Limb (tissue), 2 donors: Measurements from ENCODE around the gene APEX1.

Experiments used
- DNase-seq, 2 donors: peaks; one replicate each; pipeline ENCODE4 v3.0.0-alpha.2; 2016; ENCODE audit errors: extremely low spot score in 2 of 2

The APEX1 gene

DNA sequence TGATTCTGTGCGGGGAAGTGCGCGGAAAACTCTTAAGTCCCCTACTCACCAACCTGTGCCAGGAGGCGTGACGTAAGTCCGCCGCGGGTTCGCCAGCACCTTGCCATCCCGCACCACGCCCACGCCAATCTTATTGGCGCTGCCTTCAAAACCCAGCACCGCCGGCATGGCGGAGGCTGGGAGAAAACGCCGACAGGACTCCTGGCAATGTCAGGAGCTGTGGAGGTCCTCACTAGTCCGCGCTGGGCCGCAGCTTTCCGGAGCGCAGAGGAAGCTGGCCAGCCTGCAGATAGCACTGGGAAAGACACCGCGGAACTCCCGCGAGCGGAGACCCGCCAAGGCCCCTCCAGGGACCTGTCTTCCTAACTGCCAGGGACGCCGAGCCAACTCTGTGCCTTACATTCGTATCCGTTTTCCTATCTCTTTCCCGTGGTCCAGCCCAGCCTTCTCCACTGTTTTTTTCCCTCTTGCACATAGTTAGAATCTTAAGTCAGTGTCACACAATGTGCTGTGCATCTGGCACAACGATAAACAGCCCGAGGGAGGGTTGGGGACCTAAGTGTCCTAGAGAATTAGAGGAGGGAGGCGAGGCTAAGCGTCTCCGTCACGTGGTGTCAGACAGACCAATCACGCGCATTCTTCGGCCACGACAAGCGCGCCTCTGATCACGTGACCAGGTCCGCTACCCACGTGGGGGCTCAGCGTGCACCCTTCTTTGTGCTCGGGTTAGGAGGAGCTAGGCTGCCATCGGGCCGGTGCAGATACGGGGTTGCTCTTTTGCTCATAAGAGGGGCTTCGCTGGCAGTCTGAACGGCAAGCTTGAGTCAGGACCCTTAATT lies at the start of gene APEX1, which contains the start of gene OSGEP:
APEX1 (plus strand) TSS at position 711 of the 839 bp plus-strand sequence. CDS start 420 bp downstream, outside the sequence.
OSGEP (minus strand) TSS at position 297 of the 839 bp plus-strand sequence; CDS start at position 168, 129 bp downstream.
- peak; percentile 96 to 99 for DNase-seq

DNA sequence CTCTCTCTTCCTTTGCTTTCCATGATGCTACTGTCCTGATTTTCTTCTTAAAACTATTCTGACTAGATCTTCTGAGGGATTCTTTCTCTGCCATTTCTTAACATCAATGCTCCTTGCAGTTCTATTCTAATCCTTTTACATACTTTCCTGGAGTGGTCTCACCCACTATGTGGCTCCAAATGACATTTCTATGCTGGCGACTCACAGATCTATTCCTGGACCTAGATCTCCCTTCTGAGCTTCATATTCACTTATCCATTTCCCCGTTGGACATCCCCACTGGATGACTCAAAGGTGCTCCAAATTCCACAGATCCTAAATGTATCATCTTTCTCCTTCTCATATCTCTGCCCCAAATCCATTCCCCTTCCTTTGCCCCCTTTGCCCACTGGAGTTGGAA lies 45.8 kb upstream of the APEX1 start:
- no peak for DNase-seq

DNA sequence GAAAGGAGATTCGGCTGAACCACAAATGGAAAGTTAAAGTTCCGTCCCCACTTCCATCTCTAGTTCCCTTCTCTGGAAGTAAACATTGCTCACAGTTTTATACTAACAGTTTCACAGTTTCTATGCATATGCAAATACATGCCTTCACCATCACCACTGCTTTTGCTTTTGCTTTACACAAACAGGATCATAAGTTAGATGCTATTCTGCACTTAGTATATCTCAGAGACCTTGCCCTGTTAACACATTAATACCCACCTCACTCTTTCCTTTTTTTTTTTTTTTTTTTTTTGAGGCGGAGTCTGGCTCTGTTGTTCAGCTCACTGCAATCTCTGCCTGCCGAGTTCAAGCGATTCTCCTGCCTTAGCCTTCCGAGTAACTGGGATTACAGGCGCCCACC lies 42.6 kb upstream of the APEX1 start:
- DNase-seq, result no peak

DNA sequence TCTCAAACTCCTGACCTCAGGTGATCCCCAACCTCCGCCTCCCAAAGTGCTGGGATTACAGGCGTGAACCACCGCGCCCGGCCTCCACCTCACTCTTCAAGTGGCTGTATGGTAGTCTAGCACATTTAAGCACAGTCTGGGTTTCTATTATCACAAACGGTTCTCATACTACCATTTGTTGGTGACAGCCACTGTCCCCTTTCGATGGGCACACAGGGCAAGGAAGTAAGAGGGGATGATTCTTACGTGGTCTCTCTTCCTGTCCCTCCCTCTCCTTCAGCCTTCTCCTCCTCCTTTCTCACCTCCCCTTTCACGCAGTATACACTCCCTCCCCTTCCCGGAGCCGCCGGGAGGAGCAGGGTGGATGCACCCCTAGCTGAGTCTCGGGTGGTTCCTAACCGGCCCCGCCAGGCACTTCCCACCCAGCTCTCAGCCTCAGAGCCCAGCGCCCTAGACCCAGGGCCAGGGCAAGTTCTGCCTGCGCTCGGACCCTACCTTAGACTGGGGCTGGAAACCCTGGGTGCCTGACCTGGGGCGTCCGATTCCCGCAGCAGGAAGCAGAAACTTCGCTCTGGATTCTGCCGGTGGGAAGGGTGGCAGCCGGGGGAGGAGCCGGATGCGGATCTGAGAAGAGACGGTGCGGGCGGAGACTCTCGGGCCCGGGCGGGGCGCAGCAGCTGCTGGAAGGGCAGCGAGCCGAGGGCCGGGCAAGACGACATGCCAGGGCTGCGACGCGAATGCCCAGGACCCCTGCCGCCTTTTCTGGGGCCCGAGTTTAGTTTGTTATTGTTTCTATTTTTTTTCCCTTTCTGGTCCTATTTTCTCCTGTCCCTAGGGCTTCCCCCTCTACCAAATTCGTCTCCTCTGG lies 41.9 kb upstream of the APEX1 start, which contains the start of gene TEP1:
TEP1 (minus strand) TSS at position 626 of the 868 bp plus-strand sequence. CDS start 5,062 bp downstream, outside the sequence.
- peak; percentile 82 to 87 for DNase-seq

DNA sequence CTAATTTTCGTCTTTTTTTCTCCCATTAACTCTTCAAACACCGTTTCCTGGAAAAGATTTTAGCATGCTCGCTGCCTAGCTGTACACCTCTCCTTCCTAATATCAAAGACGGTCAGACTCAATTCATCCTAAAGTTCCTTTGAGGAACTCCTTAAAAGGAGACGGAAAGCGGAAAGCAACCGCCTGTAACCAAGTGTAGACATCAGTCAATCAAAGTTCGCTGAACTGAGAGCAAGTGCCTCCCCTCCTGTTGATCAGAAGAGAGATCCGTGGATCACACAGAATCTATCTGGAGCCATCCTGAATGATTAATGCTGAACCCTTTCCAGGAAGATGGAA lies 41.3 kb upstream of the APEX1 start:
- peak in 1 of 2 donors; percentile 18 for DNase-seq

DNA sequence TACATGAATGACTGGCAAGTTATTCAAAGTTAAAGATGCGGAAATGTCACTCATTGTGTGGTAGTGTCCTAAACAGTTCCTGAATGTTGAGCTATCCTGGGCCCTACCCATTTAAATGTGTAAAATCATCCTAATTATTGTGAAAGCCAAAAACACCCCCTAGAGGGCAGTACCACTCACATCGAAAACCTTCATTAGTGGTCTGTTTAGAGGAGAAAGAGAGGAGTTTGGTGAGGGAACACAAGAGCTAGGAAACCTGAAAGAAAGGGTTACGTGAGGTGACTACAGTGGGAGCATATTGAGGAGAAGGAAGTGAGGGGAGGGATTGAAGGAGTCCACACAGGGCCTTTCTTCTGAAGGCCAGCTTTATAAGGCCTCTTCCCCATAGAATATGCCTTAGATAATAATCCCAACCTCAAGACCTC lies 39.2 kb upstream of the APEX1 start:
- peak in 1 of 2 donors; percentile 36 for DNase-seq

DNA sequence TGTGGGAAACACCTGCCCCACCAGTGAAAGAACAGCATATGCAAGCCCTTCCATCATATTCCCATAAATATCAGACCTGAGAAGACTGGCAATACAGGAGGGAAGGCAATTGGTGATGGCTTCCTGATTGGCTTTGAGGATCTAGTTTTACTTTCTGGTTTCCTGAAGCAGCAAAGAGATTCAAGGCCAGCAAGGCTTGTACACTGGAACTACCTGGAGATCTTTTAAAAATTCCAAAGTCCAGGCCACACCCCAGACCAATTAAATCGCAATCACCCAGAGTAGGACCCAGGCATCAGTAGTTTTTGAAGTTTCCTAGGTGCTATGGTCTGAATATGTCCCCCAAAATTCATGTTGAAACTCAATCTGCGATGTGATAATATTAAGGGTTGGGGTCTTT lies 38.8 kb upstream of the APEX1 start:
- DNase-seq, result no peak

DNA sequence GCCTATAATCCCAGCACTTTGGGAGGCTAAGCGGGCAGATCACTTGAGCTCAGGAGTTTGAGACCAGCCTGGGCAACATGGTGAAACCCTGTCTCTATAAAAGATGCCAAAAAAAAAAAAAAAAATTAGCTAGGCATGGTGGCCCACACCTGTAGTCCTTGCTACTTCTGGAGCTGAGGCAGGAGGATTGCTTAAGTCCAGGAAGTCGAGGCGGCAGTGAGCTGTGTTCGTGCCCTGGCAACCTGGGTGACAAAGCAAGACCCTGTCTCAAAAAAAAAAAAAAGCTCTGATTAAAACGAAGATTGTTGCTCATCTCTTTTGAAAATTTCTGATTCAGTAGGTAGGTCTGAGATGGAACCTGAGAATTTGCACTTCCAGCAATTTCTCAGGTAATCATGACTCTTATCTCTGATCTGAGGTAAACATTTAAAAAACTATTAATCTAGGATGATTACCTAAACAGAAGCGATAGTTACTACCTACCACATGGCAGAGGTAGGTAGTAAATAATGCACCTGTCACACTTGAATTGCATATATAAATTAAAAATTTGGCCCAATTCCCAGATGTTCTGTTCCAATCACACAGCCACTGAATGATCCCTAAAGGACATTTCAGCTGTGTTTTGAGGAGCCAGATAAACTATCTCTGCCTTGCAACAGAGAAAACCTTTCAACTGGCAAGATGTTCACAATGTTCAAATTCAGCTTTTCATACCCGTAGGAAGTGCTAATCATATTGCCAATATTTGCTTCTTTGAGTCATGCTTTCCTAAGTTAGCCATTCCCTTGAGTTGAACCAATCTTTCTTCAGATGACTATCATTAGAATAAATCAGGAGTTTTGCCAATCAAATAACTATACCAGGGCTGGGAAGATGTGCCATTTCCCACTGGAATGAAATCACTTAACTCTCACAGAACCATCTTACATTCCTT lies 37.5 kb upstream of the APEX1 start:
- no peak for DNase-seq

DNA sequence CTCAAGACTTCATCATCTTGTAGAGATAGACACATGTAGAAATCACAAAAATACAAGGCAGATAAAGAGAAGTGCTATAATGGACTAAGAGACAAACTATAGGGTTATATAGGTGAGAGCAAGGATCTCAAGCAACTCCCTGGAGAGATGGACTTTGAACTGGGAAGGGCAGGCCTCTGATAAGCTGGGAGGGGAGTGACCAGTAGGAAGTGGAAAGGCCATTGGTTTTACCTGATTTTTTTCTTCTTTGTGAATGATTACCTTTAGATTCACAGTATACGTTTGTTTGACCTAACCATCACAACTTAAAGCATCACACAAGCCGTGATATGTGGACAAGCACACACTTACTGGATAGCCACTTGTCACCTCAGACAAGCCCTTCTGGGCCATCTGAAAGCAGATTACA lies 36.5 kb upstream of the APEX1 start:
- no peak for DNase-seq

DNA sequence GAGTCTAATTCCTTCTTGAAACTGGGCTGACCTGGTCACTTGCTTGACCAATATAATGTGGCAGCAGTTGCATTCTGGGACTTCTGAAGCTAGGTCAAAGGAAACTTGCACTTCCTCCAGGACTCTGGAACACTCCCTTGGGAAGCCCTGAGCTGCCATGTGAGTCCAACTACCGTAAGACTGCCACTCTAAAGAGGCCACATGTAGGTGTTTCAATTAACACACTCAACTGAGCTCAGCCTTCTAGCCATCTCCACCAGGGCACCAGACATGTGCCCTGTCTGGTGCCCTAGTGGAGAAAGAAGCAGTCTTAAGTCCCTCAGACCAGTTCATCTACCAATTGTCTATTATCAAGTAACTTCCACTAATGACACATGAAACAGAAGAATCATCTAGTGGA lies 35.6 kb upstream of the APEX1 start:
- DNase-seq, result no peak

DNA sequence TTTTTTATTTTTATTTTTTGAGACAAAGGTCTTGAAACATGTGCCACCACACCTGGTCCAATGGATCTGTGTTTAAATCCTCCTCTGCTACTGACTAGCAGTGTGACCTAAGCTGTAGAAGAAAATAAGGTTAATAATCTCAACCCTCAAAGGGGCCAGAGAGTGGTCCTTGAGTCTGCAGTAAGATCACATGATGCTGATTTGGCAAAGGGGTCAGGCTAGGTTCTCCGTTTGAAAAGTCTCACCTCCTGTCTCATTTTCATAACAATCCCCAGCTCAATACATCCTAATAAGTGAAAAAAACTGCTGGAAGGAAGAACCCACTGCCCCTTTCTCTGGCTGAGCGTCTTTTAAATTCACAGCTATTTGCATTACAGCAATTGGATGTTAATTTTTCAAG lies 33.8 kb upstream of the APEX1 start:
- no peak for DNase-seq

DNA sequence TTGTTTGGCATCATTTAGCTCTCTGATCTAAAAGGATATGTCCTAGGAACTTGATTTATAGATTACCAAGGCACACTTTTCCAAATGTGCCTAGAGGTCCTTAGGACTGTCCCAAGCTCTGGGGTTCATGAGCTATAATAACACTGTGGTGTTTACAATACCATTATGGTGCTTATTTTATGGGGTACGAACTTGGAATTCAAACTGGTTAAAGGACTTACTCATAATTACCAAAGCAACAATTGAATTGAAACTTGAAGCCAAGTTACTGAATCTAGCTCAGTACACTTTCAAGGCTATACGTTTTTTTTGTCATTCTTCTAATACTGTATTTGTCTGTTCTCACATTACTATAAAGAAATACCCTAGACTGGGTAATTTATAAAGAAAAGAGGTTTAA lies 32.1 kb upstream of the APEX1 start:
- DNase-seq, result no peak

DNA sequence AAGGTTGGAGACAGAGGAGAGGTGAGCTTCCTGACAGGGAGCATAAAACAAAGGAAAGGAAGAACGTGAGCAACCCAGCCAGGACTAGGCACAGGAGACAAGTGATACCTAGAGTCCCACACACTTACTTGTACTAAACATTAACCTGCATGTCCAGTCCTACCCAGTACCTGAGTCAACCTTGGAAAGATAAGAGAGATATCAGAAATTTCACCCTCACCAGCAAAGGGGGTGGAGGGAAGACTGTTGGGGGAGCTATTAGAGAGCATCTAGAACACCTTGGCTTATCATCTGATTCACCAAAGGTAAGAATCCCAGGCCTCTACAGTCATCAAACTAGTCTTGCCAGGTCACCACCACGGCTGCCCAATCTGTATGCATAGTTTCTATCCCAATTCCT lies 30.2 kb upstream of the APEX1 start:
- no peak for DNase-seq

DNA sequence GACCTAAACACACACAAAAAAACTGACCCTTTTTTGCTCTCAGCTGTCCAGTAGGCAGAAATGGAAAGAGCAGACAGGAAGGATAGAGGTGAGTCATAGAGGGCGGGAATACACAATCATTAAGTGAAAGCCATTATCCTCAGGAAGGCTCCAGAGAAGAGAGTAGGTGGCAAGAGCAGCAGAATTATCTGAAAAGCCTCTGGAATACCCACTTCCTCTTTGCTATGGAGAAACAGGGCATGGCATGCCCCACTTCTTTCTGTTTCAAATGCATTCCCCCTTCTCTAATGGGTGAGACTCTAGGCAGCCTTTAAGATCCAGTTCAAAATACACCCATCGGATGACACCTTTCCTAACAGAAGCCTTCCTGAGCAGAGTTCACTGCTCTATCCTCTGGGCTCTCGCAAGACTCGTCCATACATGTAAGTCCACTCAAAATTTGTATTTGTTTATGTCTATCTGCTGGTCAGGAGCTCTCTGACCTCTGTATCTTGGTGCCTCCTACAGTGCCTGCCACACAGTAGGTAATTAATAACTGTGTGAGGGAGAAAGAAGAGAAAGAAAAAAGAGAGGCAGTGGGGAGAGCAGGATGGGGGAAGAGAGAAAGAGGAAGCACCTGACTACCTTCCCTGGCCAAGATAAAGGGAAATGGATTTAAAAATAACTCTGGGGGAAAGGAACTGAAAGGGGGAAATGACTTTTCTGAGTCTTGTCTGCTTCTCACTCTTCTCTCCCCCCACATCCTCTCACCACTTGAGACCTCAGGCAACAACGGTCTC lies 27.6 kb upstream of the APEX1 start:
- no peak for DNase-seq

DNA sequence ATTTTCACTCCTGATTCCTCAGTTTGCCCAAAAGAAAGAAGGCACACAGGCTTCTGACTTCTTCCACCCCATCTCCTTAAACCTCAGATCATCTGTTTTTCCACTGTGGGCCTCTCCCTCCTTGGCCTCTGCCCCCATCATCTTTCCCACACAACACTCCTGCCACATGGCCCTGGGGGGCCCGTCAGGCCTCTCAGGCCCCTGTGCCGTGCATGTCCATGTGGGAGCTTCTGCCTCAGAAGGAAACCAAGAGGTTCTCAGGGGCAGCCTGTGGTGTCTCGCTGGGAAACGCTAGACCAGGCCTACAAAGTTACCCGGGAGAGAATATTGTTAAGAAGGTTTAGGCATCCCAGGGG lies 27.0 kb upstream of the APEX1 start:
- no peak for DNase-seq

DNA sequence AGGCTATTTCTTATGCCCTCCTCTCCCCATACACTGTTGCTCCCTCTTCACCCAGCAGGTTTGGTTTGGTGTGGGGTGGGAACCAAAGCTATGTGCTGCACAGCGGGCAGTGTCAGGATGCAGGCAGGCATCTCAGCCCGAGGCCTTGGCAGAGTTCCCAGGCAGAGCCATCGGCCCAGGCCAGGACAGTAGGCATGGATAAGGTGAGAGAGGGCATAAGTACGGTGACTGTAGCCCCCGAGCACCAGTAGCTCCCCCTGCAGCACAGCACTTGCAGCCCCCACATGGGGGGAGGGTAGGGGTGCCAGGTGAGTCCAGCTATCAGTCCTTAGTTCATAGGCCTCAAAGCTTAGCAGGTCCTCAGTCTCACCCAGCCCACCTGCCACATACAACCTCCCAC lies 26.2 kb upstream of the APEX1 start:
- no peak for DNase-seq

DNA sequence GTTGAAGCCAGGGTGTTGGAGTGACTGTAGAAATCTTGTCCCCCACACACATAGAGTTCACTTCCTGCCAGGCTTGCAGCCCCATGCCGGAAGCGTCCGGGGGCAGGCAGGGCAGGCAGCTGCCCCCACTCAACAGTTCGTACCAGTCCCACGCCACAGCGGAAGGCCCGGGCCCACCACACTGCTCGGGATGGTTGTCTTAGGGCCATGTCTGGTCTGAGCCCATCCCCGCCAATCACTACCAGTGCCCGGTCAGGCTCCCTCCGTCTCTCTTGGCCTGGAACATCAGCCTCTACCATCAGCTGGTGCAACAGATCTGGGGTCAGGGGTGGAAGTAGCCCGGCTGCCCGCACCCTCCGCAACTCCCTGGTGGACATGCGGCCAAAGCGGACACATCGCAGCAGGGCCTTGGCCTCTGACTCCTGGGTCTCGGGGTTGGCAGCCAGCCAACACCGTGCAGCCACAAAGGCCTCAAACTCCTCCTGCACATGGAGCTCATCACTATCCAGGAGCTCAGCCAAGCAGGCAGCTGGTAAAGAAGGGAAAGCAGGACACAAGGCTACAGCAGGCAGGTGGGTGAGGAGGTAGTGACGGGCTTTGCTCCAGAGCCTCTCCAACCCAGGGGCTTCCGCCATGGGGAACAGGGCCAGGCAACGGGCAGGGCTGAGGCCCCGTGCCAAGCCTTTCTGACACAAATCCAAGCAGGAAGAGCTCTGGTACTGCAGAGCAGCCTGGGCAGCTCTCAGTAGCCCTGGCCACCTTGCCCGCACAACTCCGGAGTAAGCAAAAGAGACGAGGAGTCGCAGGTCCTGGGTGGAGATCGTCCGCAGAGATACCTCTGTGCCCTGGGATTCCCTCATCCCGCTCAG lies 25.0 kb upstream of the APEX1 start:
- DNase-seq, result no peak

DNA sequence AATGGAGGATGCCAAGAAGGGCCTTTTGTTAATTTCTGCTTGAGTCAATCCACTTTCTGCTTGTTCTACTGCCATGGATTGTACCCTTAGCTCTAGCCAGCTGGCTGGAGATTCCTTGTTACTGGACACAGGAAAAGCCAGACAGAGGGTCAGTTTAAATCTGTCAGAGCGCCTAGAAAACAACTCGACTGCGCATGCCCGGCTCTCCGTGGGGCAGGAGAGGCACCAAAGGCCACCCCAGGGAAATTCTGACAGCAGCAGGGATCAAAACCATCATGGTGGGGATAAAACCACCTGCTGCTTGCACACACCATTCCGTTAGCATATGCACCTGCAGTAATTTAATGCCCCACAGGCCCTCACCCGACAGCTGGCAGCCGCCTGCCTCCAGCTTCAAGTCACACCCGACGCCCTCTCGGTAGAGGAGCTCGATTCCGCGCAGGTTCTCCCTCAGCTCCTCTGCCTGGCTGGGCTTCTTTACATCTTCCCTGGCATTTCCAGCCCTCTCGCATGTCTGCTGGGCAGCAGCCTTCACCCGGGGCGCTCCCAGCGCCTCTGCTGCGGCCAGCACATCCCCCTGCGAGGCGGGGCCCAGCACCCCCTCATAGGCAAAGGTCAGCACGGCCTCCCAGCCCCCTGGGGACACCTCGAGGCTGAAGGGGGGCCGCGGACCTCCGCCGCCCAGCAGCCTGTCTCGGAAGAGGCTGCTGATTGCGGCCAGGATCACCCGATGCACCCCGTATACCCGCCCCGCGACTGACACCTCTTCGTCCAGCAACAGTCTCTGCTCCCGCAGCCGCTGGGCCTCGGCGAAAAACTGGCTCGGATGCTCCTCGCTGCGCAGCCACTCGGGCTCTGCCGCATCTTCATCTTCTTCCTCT lies 20.1 kb upstream of the APEX1 start:
- peak in 1 of 2 donors; percentile 54 for DNase-seq
